ENCODE data around the gene IGSF8. TPM values are rescaled to one million over a fixed set of nuclear protein-coding genes. Genes with fewer than 3 reads are reported as not detected.

Gene IGSF8
- total RNA-seq, 1 experiment from 2014 or later = 56.2 TPM

- Histone ChIP-seq H3K9me3 (ENCODE audit: control insufficient read depth, low read depth, low read length) (no peaks in the 10 kb centered on the region), H2BK5ac (ENCODE audit: insufficient read length, low read length) (no peak overlapping the region), H4K91ac (ENCODE audit: insufficient read length, low read depth, low read length) (no peak overlapping the region), H3K9ac (ENCODE audit: extremely low read depth, insufficient read length, low read length) (no peak overlapping the region), H3K56ac (ENCODE audit: insufficient read length, low read depth, low read length) (no peak overlapping the region), H3K18ac (ENCODE audit: insufficient read length, low read depth, low read length) (no peak overlapping the region), H2BK120ac (ENCODE audit: low read depth, low read length, poor library complexity, severe bottlenecking) (no peak overlapping the region), H2AFZ (ENCODE audit: low read length) (no peak overlapping the region), H2BK12ac (ENCODE audit: insufficient read length, low read depth, low read length) (no peak overlapping the region), H3K4ac (ENCODE audit: low read depth, low read length) (no peak overlapping the region), H3K4me2 (ENCODE audit: insufficient read depth, insufficient read length, low read length) (no peak overlapping the region), H3K23me2 (ENCODE audit: insufficient read length, low read depth, low read length, poor library complexity, severe bottlenecking) (no peaks in the 10 kb centered on the region), H3K4me1 (ENCODE audit: insufficient read depth, low read length) (0 out of 2 replicates have a peak, but pooled peaks cover 1% of the 10 kb centered on the region), H3T11ph (ENCODE audit: low read length) (no peak overlapping the region), H3K79me2 (ENCODE audit: insufficient read depth, low read length) (no peaks in the 10 kb centered on the region), H3K23ac (ENCODE audit: insufficient read length, low read depth, low read length) (no peak overlapping the region), H3K27me3 (ENCODE audit: insufficient read depth, low read length) (no peaks in the 10 kb centered on the region), H3K79me1 (ENCODE audit: insufficient read depth, low read depth, low read length, poor library complexity, severe bottlenecking) (no peaks in the 10 kb centered on the region), H2AK5ac (ENCODE audit: insufficient read length, low read length) (no peak overlapping the region), H3K14ac (ENCODE audit: insufficient read depth, low read length) (no peak overlapping the region), H4K8ac (replicated peaks; ENCODE audit: insufficient read length, low read depth, low read length) (no peak overlapping the region), H4K20me1 (ENCODE audit: control insufficient read depth, insufficient read depth, insufficient read length) (no peaks in the 10 kb centered on the region), H2BK20ac (ENCODE audit: low read depth, low read length, poor library complexity, severe bottlenecking) (no peak overlapping the region), H2BK15ac (ENCODE audit: low read depth, low read length) (no peak overlapping the region), H3K27ac (ENCODE audit: insufficient read length, low read depth, low read length) (no peak overlapping the region), H4K5ac (ENCODE audit: insufficient read length, low read depth, low read length) (no peak overlapping the region)
- Mint-ChIP-seq H3K36me3 (ENCODE audit: insufficient read depth in 1 of 3, low read depth in 3 of 3) (peaks cover 0 to 69% (median 68%) of the 10 kb centered on the region in 3 experiments; a peak in 6 of 7 replicates), H3K9me3 (no peaks in the 10 kb centered on the region), H3K27me3 (ENCODE audit: low read depth) (peaks cover 2% of the 10 kb centered on the region), H3K27ac (no peak overlapping the region), H3K4me3 (no peak overlapping the region), H3K4me1 (peaks cover under 1 to 6% of the 10 kb centered on the region in 2 experiments; a peak in 3 of 4 replicates)
- no peak for TF ChIP-seq CTCF (conservative IDR thresholded peaks at IDR 0.05)
- no CpG with 5 or more reads among the region's 11 CpGs for WGBS (ENCODE audit: extremely low coverage, insufficient read length, low lambda C conversion rate)
- DNase-seq = no peak
Measured at GRCh38 chr1:160129966-160130365, 31.5 kb upstream of the IGSF8 start.

All from H9 (cell line).